Activated CD8-positive, alpha-beta T cell treated with anti-CD3 and anti-CD28 coated beads for 36 hours (primary cell): ENCODE measurements around the gene SLC16A8. TPM values are rescaled to one million over a fixed set of nuclear protein-coding genes. Genes with fewer than 3 reads are reported as not detected.
"Not testable (repeated sequence)": the region's sequence is repeated elsewhere in the genome, so short reads cannot be mapped to it uniquely, and the experiment has no call there.

Experiments used
- ATAC-seq: fragments of 200-7000 bp; cut with Tn5 transposase; one replicate; pipeline ENCODE4 v1.10.0; 2021; ENCODE audit warnings: mild to moderate bottlenecking, moderate library complexity
- CTCF ChIA-PET: fragments of 350-600 bp; sonication (Branson Sonifier 250); formaldehyde crosslinking; loops from one replicate; lab custom pipeline; 2021; ENCODE audit warnings: antibody characterized with exemption; lab: Charles Lee
- POLR2A ChIA-PET: fragments of 350-600 bp; sonication (Branson Sonifier 250); formaldehyde crosslinking; loops from one replicate; lab custom pipeline; 2021; ENCODE audit warnings: antibody characterized with exemption; lab: Charles Lee
- DNase-seq: peaks from one replicate; pipeline ENCODE4 v3.0.0-alpha.2; 2020
- H3K27ac Mint-ChIP-seq: one replicate; pipeline ENCODE4 v1.8.0; 2021; ENCODE audit warnings: mild to moderate bottlenecking, mixed read lengths
- H3K27me3 Mint-ChIP-seq: one replicate; pipeline ENCODE4 v1.8.0; 2021; ENCODE audit warnings: mixed read lengths
- H3K36me3 Mint-ChIP-seq: one replicate; pipeline ENCODE4 v1.8.0; 2021; ENCODE audit warnings: low read depth, mixed read lengths
- H3K4me1 Mint-ChIP-seq: one replicate; pipeline ENCODE4 v1.8.0; 2021; ENCODE audit warnings: low read depth, mixed read lengths
- H3K4me3 Mint-ChIP-seq: one replicate; pipeline ENCODE4 v1.8.0; 2021; ENCODE audit warnings: mild to moderate bottlenecking, moderate library complexity, mixed read lengths
- H3K9me3 Mint-ChIP-seq: one replicate; pipeline ENCODE4 v1.8.0; 2021; ENCODE audit warnings: mixed read lengths
- CTCF ChIP-seq: fragments of 200-600 bp; IDR thresholded peaks from one replicate; pipeline ENCODE4 v1.8.0; 2022; ENCODE audit warnings: antibody characterized with exemption, mild to moderate bottlenecking
- intact Hi-C: fragments of 100-400 bp; cut with micrococcal nuclease; formaldehyde crosslinking; loops from one replicate; pipeline ENCODE4 v1.10.0; 2022
- total RNA-seq, 2 experiments: library from RNA; stranded (reverse); gene quantifications; one replicate each; pipeline ENCODE4 v1.2.3, GENCODE V29; 2021

Gene SLC16A8
- total RNA-seq, 2 experiments from 2014 or later, result not detected

- no peak overlapping the region for H3K4me3 Mint-ChIP-seq
- ChIA-PET CTCF (no interaction called here), POLR2A (no interaction called here)
- H3K27me3 Mint-ChIP-seq, result peaks cover 20% of the 10 kb centered on the region
- no peak for TF ChIP-seq CTCF
- DNase-seq (no peak), ATAC-seq (no peak)
- no peaks in the 10 kb centered on the region for H3K36me3 Mint-ChIP-seq
- intact Hi-C loops, result no loop called here
- no peak overlapping the region for H3K27ac Mint-ChIP-seq
- H3K4me1 Mint-ChIP-seq, result no peaks in the 10 kb centered on the region
- no peaks in the 10 kb centered on the region for H3K9me3 Mint-ChIP-seq
Observed at GRCh38 chr22:38079804-38080203, 4.2 kb downstream of the SLC16A8 start.

- H3K4me1 Mint-ChIP-seq, intact Hi-C loops, H3K36me3 Mint-ChIP-seq, CTCF ChIA-PET, H3K9me3 Mint-ChIP-seq, DNase-seq, POLR2A ChIA-PET, H3K27ac Mint-ChIP-seq, ATAC-seq, H3K4me3 Mint-ChIP-seq: not testable (repeated sequence)
- H3K27me3 Mint-ChIP-seq, result peaks cover 20% of the 10 kb centered on the region
Observed at GRCh38 chr22:38079208-38079607, 4.8 kb downstream of the SLC16A8 start.

GRCh38 chr22:38078046-38078840, 5.7 kb downstream of the SLC16A8 start:
- intact Hi-C loops, result no loop called here

GRCh38 chr22:38077595-38077994, 6.4 kb downstream of the SLC16A8 start:
- no peak for ATAC-seq
- no peak for TF ChIP-seq CTCF
- Mint-ChIP-seq H3K27ac (no peak overlapping the region), H3K4me1 (no peaks in the 10 kb centered on the region), H3K9me3 (no peaks in the 10 kb centered on the region), H3K4me3 (no peak overlapping the region), H3K27me3 (peaks cover 14% of the 10 kb centered on the region), H3K36me3 (peaks cover 3% of the 10 kb centered on the region)
- CTCF ChIA-PET, result no interaction called here
- intact Hi-C loops, result no loop called here
- DNase-seq, result no peak
- POLR2A ChIA-PET, result no interaction called here

More at GRCh38 chr22:38078046-38078840, 5.7 kb downstream of the SLC16A8 start:
- H3K9me3 Mint-ChIP-seq, result no peaks in the 10 kb centered on the region
- no peak overlapping the region for H3K4me3 Mint-ChIP-seq
- ChIA-PET POLR2A (no interaction called here), CTCF (no interaction called here)
- no peak for TF ChIP-seq CTCF
- ATAC-seq (no peak), DNase-seq (no peak)
- no peak overlapping the region for H3K27ac Mint-ChIP-seq
- peaks cover 19% of the 10 kb centered on the region for H3K27me3 Mint-ChIP-seq
- H3K36me3 Mint-ChIP-seq, result peaks cover under 1% of the 10 kb centered on the region
- H3K4me1 Mint-ChIP-seq, result no peaks in the 10 kb centered on the region

DNA sequence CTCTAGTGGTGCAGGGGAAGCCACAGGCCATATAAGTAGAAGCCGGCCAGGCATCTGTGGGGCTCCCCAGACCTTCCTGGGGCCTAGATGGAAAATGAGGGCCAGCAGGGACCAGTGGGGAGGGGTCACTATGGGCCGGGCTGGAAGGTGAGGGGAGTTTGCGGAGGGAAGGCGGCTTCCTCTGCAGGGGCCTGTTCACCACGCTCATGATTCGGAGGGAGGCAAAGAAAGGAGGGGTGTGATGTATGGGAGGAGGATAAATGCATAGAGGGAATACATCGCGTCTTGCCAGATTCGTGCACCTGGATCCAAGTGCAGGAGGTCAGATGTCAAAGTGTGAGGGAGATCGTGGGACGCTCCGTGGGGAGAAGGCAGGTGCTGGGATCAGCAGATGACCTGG, 6.9 kb downstream of the SLC16A8 start:
- POLR2A ChIA-PET, result no interaction called here
- DNase-seq (no peak), ATAC-seq (no peak)
- Mint-ChIP-seq H3K27ac (no peak overlapping the region), H3K9me3 (no peaks in the 10 kb centered on the region), H3K4me1 (no peaks in the 10 kb centered on the region), H3K27me3 (peaks cover 14% of the 10 kb centered on the region), H3K4me3 (no peak overlapping the region), H3K36me3 (peaks cover 3% of the 10 kb centered on the region)
- intact Hi-C loops, result no loop called here
- no peak for TF ChIP-seq CTCF
- CTCF ChIA-PET, result no interaction called here
